Large intestine (tissue), 12 donors: ENCODE results near the gene MTMR3. TPM values are rescaled to one million over a fixed set of nuclear protein-coding genes. Genes with fewer than 3 reads are reported as not detected.
"Not testable (repeated sequence)": the region's sequence is repeated elsewhere in the genome, so short reads cannot be mapped to it uniquely, and the experiment has no call there.

Experiments used
- DNase-seq, 2 donors: peaks; one replicate each; pipeline versions ENCODE4 v3.0.0 to v3.0.0-alpha.2; 2013
- H3K27ac ChIP-seq: one replicate; pipeline ENCODE4 v1.5.1; 2013; ENCODE audit warnings: low read length
- H3K27me3 ChIP-seq: 2 replicates; pipeline ENCODE4 v1.6.1; 2013; ENCODE audit warnings: low read length; ENCODE audit not compliant: control insufficient read depth, insufficient read depth
- H3K36me3 ChIP-seq: 2 replicates; pipeline ENCODE4 v1.6.1; 2013; ENCODE audit warnings: low read length; ENCODE audit not compliant: control insufficient read depth, insufficient read depth
- H3K4me1 ChIP-seq: one replicate; pipeline ENCODE4 v1.6.1; 2013; ENCODE audit warnings: low read length; ENCODE audit not compliant: control insufficient read depth, insufficient read depth
- H3K4me3 ChIP-seq: one replicate; pipeline ENCODE4 v1.5.1; 2013; ENCODE audit warnings: low read length
- H3K9me3 ChIP-seq: one replicate; pipeline ENCODE4 v1.6.1; 2013; ENCODE audit warnings: mild to moderate bottlenecking, low read depth, low read length, moderate library complexity; ENCODE audit not compliant: control insufficient read depth
- WGBS: methylation state at CpG from one replicate; pipeline ENCODE4 v1.1.5; 2013; ENCODE audit warnings: low lambda C conversion rate; ENCODE audit not compliant: insufficient coverage; 5-methylcytosine and 5-hydroxymethylcytosine counted together
- long read RNA-seq, 11 donors: transcript quantifications; one replicate each; lab custom pipeline, GENCODE V29; 2026
- polyA plus RNA-seq: library from polyadenylated mRNA; unstranded; fragments of 120-200 nt; gene quantifications from one replicate; pipeline ENCODE4 v1.2.1, GENCODE V29; 2013

The MTMR3 gene
- polyA plus RNA-seq, result 32.2 TPM
- long read RNA-seq, donor 1, full-length matches to known transcripts, result 3 of 3 reads
- long read RNA-seq, donor 1, partial matches to known transcripts, result 0 of 3 reads
- long read RNA-seq, donor 1, other reads (novel, unspliced or antisense), result 0 of 3 reads
- long read RNA-seq, donor 2, result 0 reads
- long read RNA-seq, donor 3, partial matches to known transcripts, result 0 of 1 reads
- long read RNA-seq, donor 3, other reads (novel, unspliced or antisense), result 0 of 1 reads
- long read RNA-seq, donor 4, partial matches to known transcripts, result 0 of 1 reads
- long read RNA-seq, donor 4, other reads (novel, unspliced or antisense), result 0 of 1 reads
- long read RNA-seq, donor 5, result 0 reads
- long read RNA-seq, donor 6, full-length matches to known transcripts, result 2 of 2 reads
- long read RNA-seq, donor 6, partial matches to known transcripts, result 0 of 2 reads
- long read RNA-seq, donor 6, other reads (novel, unspliced or antisense), result 0 of 2 reads
- long read RNA-seq, donor 7, partial matches to known transcripts, result 0 of 2 reads
- long read RNA-seq, donor 7, other reads (novel, unspliced or antisense), result 0 of 2 reads
- long read RNA-seq, donor 8, partial matches to known transcripts, result 0 of 2 reads
- long read RNA-seq, donor 8, other reads (novel, unspliced or antisense), result 0 of 2 reads
- long read RNA-seq, donor 9, full-length matches to known transcripts, result 2 of 16 reads
- long read RNA-seq, donor 9, partial matches to known transcripts, result 14 of 16 reads
- long read RNA-seq, donor 9, other reads (novel, unspliced or antisense), result 0 of 16 reads
- long read RNA-seq, donor 10, full-length matches to known transcripts, result 5 of 5 reads
- long read RNA-seq, donor 10, partial matches to known transcripts, result 0 of 5 reads
- long read RNA-seq, donor 10, other reads (novel, unspliced or antisense), result 0 of 5 reads
- long read RNA-seq, donor 11, full-length matches to known transcripts, result 4 of 9 reads
- long read RNA-seq, donor 11, partial matches to known transcripts, result 5 of 9 reads
- long read RNA-seq, donor 11, other reads (novel, unspliced or antisense), result 0 of 9 reads

GRCh38 chr22:29883045-29883774 lies at the start of gene MTMR3:
Gene MTMR3, plus strand, starts transcription at chr22:29883174. Its CDS starts 87,886 bp downstream, at chr22:29971060.
- no CpG with 5 or more reads among the region's 82 CpGs for WGBS
- peaks cover 7% of the 10 kb centered on the region for H3K4me1 ChIP-seq
- H3K27me3 ChIP-seq, result no peaks in the 10 kb centered on the region
- peak; percentile 91 to 92 for DNase-seq
- peak within 1 kb of the TSS; percentile 98 for H3K4me3 ChIP-seq
- peak within 1 kb of the TSS; percentile 99 for H3K27ac ChIP-seq
- no peaks in the 10 kb centered on the region for H3K36me3 ChIP-seq
- no peaks in the 10 kb centered on the region for H3K9me3 ChIP-seq

GRCh38 chr22:29833392-29833965 lies 49.5 kb upstream of the MTMR3 start:
- no peaks in the 10 kb centered on the region for H3K27me3 ChIP-seq
- H3K9me3 ChIP-seq, result no peaks in the 10 kb centered on the region
- no peak overlapping the region for H3K4me3 ChIP-seq
- peaks cover 40% of the 10 kb centered on the region for H3K36me3 ChIP-seq
- peaks cover 5% of the 10 kb centered on the region for H3K4me1 ChIP-seq
- WGBS, result 95% methylated on average over 3 of the region's 7 CpGs
- no peak for DNase-seq
- no peak overlapping the region for H3K27ac ChIP-seq

- Histone ChIP-seq H3K27ac (no peak overlapping the region), H3K4me1 (peaks cover 5% of the 10 kb centered on the region), H3K27me3 (no peaks in the 10 kb centered on the region), H3K4me3 (no peak overlapping the region), H3K36me3 (peaks cover 38% of the 10 kb centered on the region), H3K9me3 (no peaks in the 10 kb centered on the region)
- no peak for DNase-seq
- WGBS, result no CpG with 5 or more reads among the region's 1 CpG
Measured at GRCh38 chr22:29834046-29834445, 48.9 kb upstream of the MTMR3 start.

GRCh38 chr22:29836791-29837370 lies 46.1 kb upstream of the MTMR3 start:
- WGBS, result no CpG with 5 or more reads among the region's 18 CpGs
- H3K27me3 ChIP-seq, H3K27ac ChIP-seq, H3K9me3 ChIP-seq, H3K4me1 ChIP-seq, H3K4me3 ChIP-seq, DNase-seq: not testable (repeated sequence)
- H3K36me3 ChIP-seq, result peaks cover 21% of the 10 kb centered on the region

GRCh38 chr22:29837741-29838598 lies 45.0 kb upstream of the MTMR3 start, which contains the start of gene ASCC2:
Gene ASCC2, minus strand, starts transcription at chr22:29838274. Its CDS starts 5,949 bp downstream, at chr22:29832325.
- Histone ChIP-seq H3K9me3 (no peaks in the 10 kb centered on the region), H3K4me1 (peaks cover 5% of the 10 kb centered on the region), H3K27me3 (no peaks in the 10 kb centered on the region), H3K36me3 (peaks cover 13% of the 10 kb centered on the region), H3K4me3 (peak within 1 kb of the TSS; percentile 99), H3K27ac (peak within 1 kb of the TSS; percentile 32)
- DNase-seq, result peak; percentile 99
- WGBS, result no CpG with 5 or more reads among the region's 54 CpGs

GRCh38 chr22:29838599-29838956 lies 44.4 kb upstream of the MTMR3 start:
- DNase-seq, result no peak
- H3K4me3 ChIP-seq, result peak overlapping the region; percentile 99
- H3K36me3 ChIP-seq, result peaks cover 7% of the 10 kb centered on the region
- no peaks in the 10 kb centered on the region for H3K9me3 ChIP-seq
- 100% methylated on average over 1 of the region's 5 CpGs for WGBS
- no peaks in the 10 kb centered on the region for H3K27me3 ChIP-seq
- peaks cover 5% of the 10 kb centered on the region for H3K4me1 ChIP-seq
- peak overlapping the region; percentile 2 for H3K27ac ChIP-seq

GRCh38 chr22:29839039-29839438 lies 43.9 kb upstream of the MTMR3 start:
- no CpG with 5 or more reads among the region's 1 CpG for WGBS
- Histone ChIP-seq H3K27me3 (no peaks in the 10 kb centered on the region), H3K9me3 (no peaks in the 10 kb centered on the region), H3K27ac (no peak overlapping the region), H3K4me3 (no peak overlapping the region), H3K36me3 (peaks cover 3% of the 10 kb centered on the region), H3K4me1 (peaks cover 5% of the 10 kb centered on the region)
- DNase-seq, result no peak

GRCh38 chr22:29840498-29840897 lies 42.5 kb upstream of the MTMR3 start:
- H3K27ac ChIP-seq, result no peak overlapping the region
- H3K4me1 ChIP-seq, result peaks cover 5% of the 10 kb centered on the region
- no peaks in the 10 kb centered on the region for H3K36me3 ChIP-seq
- no peak for DNase-seq
- no peak overlapping the region for H3K4me3 ChIP-seq
- no peaks in the 10 kb centered on the region for H3K9me3 ChIP-seq
- no peaks in the 10 kb centered on the region for H3K27me3 ChIP-seq

GRCh38 chr22:29842172-29842571 lies 40.8 kb upstream of the MTMR3 start:
- no peak overlapping the region for H3K4me3 ChIP-seq
- H3K4me1 ChIP-seq, result peaks cover 5% of the 10 kb centered on the region
- H3K27me3 ChIP-seq, result no peaks in the 10 kb centered on the region
- no CpG with 5 or more reads among the region's 2 CpGs for WGBS
- H3K27ac ChIP-seq, result no peak overlapping the region
- no peaks in the 10 kb centered on the region for H3K9me3 ChIP-seq
- no peaks in the 10 kb centered on the region for H3K36me3 ChIP-seq
- no peak for DNase-seq
